DMS53 (cell line): ENCODE data around the gene ANLN.
"Not testable (repeated sequence)": the region's sequence is repeated elsewhere in the genome, so short reads cannot be mapped to it uniquely, and the experiment has no call there.

Source experiments
- DNase-seq: peaks from one replicate; lab custom pipeline; 2025; lab: John Stamatoyannopoulos, UW

ANLN gene

DNA sequence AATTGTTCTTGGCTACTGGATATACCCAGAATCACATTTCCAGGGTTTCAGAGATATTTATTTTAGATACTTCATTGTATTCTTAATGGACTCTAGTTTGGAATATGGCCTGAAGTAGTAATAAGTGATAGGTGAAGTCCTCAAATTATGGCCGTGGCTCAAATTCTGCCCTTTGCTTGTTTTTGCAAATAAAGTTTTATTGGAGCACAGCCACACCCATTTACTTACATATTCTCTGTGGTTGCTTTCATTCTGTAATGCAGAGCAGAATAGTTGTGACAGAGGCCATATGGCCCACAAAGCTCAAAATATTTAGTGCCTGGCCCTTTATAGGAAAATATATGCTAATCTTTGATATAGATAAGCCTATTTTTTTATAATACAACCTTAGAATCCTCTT, 19.5 kb downstream of the ANLN start:
- no peak for DNase-seq

DNA sequence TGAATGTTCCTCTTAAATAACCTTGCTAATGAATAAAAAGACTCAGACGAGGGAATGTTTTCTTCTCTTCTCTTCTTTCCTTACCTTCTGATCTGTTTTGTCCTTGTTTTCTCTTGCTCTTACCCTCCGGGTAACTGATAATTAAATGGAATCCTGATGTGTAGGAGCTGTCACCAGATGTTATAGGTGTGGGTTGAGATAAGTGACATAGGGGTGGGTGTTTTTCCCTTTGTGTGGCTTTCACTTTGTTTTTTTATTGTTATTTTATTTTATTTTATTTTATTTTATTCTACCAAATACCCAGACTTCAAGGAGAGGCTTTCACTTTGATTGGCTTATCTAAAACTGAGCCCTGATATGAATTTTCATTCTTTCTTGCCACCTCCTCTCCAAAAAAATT, 25.5 kb downstream of the ANLN start:
- DNase-seq, result no peak

DNA sequence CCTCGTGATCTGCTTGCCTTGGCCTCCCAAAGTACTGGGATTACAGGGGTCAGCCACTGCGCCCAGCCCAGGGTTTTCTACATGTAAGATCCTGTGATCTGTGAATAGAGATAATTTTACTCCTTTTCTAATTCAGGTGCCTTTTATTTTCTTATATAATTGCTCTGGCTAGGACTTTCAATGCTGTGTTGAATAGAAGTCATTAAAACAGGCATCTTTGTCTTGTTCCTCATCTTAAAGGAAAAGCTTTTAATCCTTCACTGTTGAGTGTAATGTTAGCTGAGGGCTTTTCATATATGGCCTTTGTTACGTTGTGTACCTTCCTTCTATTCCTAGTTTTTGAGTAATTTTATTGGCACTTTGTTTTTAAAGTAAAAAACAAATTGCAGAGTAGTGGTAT, 26.6 kb downstream of the ANLN start:
- DNase-seq, result no peak

DNA sequence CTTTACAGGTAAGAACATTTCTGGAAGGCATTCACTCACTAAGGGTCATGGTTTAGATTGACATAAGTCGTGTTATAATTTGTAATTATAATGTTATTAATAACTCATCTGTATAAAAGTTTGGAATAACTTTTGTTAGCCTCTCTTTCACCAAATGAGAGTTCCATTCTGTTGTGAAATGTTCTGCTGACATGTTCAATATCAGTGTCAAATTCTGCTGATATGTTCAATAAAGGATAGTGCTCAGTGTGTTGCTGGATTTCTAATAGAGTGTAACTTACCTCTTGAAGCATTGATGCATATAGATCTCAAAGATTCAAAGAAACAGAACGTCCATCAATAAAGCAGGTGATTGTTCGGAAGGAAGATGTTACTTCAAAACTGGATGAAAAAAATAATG, 30.6 kb downstream of the ANLN start:
- no peak for DNase-seq

DNA sequence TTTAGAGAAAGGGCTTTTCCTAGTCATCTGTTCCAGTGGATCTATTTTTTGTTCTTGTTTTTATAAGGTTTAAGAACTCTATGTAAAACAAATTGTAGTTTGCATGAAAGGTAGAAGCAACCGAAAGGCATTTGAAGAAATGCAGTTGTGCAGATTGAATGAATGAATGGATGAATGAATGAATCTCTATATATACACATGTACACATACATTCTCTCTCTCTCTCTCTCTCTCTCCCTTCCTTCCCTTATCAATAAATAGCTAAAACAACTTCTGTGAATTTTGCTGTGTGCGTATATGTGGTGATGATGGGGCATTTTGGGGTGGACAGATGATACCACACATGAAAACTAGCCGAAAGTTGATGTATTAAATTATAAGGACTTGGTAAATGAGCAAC, 32.4 kb downstream of the ANLN start:
- no peak for DNase-seq

DNA sequence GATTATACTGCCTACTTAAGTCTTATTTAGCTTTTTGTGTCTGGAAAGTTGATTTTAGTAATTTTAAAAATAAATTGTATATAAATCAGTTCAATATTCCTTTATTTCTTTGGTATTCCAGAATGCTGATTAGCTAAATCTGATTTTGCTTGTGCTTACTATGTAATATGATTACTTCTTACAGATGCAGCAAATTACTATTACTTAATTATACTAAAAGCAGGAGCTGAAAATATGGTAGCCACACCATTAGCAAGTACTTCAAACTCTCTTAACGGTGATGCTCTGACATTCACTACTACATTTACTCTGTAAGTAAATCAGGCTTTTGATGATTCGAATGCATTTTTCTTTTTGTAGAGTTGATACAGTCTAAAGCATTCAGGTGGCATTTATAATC, 34.0 kb downstream of the ANLN start:
- DNase-seq, result no peak

DNA sequence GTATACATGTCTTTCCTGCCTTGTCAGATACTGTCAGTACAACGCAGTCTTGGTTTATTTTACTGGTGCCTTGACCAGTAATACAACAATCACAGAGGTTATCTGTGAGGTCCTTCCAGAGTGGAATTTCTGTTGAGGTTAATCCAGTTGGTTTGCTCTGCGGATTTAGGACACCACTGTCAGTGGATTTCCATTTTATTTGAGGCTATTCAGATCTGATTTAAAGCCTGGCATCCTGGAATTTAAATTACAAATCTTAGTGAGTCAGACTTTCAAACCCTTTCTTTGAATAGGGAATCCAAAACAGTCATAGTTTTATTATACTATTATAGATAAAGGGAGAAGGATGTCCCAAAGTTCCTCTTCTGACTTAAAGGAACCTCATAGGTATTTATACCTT, 40.5 kb downstream of the ANLN start:
- DNase-seq, result no peak

DNA sequence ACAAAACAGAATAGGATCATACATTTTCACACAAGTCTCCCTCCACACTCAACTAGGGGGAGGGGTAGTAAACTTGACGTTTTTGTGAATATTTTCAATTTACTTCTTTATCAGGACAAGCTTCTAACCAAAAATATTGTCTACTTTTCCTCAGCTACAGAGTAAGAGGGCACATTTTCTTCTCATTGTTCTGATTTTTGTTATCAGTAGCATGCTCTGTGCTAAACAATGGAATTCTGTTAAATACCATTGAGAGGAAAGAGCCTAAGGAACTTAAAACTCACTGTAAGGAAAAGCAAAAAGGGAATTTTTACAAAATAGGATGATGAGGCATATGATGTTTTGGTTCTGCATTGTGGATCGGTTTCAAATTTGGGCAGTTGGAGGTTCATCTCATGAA, 41.2 kb downstream of the ANLN start:
- DNase-seq, result no peak

DNA sequence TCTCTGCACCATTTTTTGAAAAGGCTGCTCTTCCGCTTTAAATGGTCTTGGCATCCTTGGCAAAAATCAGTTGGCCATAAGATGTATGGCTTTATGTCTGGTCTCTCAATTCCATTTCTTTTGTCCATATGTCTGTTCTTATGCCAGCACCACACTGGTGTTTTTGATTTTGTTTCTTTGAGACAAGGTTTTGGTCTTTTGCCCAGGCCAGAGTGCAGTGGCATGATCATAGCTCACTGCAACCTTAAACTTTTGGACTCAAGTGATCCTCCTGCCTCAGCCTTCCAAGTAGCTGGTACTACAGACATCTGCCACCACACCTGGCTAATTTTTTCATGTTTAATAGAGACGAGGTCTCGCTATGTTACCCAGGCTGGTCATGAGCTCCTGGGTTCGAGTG, 48.5 kb downstream of the ANLN start:
- DNase-seq, result no peak

DNA sequence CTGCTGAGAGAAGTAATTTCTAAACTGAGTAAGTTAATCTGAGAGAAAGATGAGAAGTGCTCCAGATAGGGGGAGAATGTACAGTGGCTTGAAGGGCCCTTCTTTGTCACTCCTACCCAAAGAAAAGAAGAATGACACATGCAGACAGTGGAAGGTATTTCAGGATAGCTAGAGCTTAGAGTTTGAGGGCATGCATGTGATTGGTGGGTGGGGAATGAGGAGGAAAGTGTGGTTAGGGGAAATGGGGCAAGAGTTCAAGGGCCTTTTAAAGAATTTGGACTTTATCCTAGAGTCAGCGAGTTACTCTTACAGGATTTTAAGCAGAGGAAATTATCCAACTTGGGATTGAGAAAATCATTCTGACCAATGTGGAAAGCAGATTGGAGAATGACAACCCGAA, 50.0 kb downstream of the ANLN start:
- no peak for DNase-seq

DNA sequence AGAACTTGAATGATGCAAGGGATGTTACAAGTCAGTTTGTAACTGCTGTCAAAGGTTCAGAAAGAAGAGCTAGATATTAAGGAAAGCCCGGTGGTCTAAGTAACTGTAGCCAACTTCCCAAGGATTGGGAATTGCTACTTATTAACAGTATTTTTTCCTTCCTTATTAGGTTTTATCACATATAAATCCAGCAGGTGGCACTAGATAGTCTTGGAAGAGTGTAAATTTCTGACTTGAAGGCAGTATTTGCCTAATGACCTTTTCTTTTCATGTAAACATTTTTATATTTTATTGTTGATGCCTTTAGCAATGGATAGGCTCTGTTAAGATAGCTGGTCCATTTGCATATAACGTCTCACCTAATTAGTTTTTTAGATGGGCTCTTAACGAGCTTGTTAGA, 51.2 kb downstream of the ANLN start:
- DNase-seq, result peak; percentile 57

DNA sequence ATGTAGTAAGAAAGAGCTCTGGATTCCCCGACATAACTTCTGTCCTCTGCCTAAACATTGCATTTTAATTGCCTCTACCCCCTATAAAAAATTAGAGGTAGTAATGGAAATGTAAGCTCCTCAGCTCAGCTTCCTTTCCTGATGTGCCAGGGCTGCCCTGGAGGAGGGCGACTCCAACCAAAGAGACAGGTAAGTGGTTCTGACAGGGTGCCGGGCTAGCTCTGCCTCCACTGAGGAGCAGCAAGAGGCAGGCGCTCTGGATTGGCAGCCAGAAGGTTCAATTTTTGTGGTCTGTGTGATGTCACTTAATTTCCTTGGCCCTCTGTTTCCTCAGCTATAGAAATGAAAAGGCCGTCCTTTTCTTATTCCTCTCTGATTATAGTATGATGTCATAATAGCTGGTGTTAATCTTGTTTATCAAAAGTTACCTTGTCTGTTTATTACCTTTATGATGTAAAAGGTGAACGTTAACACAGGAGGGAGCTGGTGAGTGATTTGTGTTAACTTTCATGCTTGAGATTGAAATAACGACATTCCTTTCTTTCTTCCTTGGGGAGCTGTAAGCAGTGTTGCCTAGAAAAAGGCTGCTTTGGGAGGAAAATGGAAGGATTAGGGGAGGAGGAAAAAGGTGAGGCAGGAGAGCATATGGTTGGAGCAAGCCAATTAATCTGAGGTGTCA, 51.8 kb downstream of the ANLN start:
- no peak for DNase-seq

DNA sequence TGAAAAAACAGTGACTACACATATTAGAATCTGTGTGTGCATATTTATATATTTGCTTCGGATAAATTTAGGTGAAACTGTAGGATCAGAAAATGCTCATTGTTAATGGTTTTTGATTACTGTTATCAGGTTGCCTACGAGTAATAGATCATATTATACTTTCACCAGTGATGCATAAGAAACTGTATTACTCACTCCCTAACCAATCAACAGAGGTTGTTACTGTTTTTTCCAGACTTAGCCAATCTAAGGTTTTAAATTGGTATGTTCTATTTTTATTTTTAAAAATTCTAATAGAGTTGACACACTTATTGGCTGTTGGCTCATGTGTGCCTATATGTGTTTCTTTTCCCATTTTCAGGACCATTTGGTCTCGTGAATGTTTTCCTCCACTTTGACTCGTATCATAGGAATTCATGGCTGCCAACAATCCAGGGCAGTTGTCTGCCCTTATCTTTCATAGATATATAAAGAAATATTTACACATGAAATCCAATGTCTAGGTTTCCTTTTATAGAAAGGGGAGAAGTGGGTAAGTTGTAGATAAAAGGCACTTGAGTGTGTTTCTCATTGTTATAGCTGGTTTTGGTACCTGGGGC, 59.2 kb downstream of the ANLN start:
- DNase-seq, result no peak

DNA sequence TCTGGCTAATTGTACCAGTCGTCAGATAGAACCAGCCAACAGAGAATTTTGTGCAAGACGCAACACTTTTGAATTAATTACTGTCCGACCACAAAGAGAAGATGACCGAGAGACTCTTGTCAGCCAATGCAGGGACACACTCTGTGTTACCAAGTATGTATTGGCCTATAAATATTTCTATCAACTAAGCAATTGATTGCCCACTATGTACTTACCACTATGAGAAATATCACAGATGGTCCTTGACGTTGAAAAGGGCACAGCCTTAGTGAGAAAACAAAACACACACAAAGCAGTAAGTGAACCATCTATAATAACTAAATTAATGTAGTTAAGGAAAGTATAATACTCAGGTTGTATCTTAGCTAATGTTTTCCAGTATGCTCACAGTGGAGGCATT, 60.0 kb downstream of the ANLN start:
- no peak for DNase-seq

DNA sequence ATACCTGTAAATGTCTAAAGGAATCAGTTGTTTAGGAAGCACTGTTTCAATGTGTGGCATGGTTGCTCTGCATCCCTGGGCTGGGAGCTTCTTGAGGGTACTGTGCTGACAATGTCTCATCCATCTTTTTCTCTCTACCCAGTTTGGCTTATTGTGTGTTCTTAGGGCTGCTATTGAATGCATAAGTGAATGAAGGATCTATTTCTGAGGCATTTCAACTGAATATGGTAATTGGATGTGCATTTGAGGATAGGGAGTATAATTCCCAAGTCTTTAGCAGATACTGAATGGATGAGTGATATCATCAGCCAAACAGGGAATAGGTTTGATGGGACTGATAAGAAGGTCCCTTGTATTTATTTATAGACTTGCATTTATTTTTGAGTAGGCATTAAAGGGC, 64.1 kb downstream of the ANLN start:
- DNase-seq, result no peak

DNA sequence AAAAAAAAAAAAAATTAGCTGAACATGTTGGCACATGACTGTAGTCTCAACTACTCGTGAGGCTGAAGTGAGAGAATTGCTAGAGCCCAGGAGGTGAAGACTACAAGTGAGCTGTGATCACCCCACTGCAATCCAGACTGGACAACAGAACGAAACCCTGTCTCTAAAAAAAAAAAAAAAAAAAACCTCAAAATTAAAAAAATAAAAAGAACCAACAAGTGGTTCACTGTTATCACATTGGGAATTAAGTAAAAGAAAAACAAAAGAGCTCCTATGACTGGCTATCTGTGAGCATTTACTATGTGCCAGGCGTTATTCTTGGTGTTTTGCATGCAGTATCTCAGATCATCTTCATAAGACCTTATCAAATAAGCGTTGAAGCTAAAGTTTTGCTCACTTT, 66.0 kb downstream of the ANLN start:
- no peak for DNase-seq

DNA sequence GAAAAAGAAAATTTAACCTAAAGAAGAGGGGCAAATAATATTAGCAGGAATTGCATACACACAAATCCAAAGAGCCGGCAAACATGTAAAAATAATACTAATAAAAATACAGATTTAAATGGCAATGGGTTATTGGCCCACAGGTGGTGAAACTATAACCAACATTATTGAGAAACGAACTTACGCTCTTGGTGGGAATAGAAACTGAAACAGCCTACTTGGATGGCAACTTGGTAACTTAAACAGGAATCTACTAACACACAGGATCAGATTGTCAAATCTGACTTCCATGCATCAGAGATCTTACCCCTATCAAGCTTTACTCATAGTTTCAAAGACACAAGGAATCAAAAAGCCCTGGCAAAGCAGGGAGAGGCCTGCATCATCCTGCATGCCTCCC, 66.5 kb downstream of the ANLN start:
- no peak for DNase-seq

DNA sequence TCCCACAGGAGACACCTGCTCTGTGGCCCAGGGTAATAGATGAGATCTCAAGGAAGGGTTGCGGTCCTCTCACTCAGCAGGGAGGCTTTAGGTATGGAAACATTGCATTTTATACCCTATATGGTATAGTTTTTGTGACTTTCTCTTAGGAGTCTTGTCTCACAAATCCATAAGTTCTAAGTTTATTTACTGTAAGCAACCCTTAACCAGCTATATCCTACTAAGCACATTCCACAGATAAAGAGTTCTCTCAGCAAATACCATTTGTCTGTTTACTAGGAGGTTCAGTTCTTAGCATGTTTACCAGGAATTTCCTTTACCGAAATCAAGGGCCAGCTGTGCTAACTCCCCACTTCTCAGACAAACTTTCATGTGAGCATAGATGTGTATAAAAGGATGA, 66.9 kb downstream of the ANLN start:
- no peak for DNase-seq

DNA sequence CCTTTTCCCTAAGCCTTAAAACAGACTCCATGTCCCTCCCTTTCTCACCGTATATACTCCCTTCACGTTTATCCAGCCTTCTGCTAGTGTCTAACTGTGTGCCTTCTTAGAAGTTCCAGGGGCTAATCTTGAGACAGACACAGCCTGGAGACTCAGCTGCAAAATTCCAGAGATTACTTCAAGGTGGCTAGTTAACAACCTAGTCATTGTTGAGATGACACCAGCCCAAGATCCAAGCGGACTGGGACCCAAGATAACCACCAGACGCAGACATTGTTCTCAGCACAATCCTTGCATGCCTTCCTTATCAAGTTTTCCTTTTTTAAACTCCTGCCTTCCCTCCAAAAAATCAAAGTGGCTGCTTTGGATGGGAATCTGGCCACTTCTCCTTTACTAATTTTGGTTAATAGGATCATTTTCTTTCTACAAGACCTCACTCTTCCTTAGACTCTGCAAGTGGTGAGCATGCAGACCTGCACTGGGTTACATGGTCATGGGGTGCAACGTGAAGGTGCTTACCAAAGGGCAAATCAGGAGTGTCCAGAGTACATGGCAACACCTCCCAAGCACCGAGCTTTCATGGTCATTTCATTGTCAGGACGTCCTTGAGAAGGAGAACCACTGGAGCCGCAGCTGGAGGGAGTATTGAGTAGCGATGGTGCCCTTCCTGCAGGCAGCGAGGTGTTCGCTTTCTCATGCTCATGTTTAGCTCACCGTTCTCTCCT, 69.7 kb downstream of the ANLN start:
- no peak for DNase-seq

DNA sequence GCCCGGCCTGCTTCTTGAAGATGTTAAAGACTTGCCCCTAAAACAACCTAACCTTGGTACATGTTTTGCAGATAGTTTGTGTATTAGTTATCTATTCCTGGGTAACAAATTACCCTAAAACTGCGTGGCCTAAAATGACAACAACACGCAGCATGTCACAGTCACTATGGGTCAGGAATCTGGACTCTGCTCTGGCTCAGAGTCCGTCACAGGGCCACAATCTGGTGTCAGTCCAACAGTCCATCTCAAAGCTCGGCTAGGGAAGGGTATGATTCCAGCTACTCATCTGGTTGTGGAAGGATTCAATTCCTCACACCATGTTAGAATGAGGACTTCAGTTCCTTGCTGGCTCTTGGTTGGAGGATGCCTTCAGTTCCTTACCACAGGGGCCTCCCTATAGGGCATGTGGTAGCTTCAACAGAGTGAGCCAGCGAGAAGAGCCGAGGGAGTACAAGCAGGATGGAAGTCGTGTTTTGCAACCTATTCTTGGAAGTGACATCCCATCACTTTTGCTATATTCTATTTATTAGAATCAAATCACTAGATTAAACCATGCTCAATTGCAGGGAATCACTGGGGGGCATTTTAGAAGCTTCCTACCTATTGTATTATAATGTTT, 71.3 kb downstream of the ANLN start:
- no peak for DNase-seq

DNA sequence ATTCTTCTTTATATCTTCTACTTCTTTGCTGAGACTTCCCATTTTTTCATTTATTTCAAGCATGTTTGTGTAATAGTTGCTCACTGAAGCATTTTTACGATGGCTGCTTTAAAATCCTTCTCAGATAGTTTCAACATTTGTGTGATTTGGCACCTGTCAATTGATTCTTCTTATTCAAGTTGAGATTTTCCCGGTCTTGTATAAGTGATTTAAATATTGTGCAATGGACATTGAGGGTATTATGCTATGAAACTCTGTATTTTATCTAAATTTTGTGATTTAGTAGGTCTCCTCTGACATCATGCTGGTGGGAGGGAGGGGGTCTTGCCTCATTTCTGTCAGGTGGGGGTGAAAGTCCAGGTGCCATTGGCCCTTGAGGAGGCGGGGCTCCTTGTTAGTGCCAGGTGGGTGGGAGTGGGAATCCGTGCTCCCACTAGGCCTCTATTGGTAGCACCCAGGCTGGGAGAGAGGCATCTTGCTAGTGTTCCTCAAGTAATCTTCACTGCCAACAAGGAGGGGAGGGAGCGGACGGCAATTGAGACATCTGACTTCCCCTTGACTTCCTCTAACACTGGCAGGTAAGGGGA, 73.0 kb downstream of the ANLN start:
- DNase-seq, result no peak

DNA sequence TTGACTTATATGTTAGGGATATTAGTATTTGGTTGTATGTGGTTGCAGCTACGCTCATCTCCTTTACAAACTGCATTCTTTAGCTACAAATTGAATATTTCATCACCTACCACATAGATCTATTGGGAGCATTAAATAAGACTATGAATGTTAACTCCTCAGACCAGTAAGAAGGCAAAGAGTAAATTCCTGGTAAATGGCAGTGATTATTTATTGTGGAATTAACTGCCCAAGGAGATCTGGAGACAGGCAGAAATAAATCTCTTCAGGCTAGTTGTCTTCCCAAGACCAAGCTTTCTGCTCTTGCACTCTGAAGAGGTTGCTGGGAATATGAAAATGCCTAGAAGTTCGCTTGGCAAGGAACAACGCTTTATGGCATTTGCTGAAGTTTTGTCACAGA, 74.6 kb downstream of the ANLN start:
- no peak for DNase-seq

DNA sequence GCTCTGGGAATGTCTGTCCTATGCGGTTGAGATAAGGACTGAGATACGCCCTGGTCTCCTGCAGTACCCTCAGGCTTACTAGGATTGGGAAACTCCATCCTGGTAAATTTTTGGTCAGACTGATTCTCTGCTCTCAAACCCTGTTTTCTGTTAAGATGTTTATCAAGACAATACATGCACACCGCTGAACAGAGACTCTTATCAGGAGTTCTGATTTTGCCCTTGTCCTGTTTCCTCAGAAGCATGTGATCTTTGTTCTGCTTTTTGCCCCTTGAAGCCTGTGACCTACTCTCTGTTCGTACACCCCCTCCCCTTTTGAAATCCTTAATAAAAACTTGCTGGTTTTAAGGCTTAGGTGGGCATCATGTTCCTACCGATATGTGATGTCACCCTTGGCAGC, 76.3 kb downstream of the ANLN start:
- DNase-seq, result not testable (repeated sequence)
